GM21381 (cell line): ENCODE data around the gene CLEC2A.
"Not testable (repeated sequence)": the region's sequence is repeated elsewhere in the genome, so short reads cannot be mapped to it uniquely, and the experiment has no call there.

Experiments
- ATAC-seq: cut with Tn5 transposase; IDR thresholded peaks from one replicate; pipeline ENCODE4 v1.9.1; 2021; ENCODE audit warnings: mild to moderate bottlenecking, moderate library complexity; ENCODE audit not compliant: unreplicated experiment

CLEC2A gene

DNA sequence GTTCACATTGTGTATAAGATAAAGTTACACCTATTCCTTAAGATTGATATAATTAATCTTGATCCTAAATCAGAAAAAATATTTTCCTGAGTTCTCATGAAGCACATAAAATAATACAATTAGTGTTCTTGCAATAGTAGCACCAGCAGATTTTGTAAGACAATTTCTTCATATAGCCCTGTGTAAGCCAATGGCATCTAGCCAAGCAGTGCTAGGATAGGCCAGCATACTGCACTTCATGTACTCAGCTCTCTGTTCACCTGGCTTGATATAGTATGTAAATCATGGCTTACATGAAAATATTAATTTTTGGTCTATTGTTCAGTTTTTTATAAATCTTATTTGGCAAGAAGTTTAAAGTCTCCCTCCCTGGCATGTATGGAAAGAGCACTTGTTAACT lies 49.0 kb downstream of the CLEC2A start:
- ATAC-seq = no peak

DNA sequence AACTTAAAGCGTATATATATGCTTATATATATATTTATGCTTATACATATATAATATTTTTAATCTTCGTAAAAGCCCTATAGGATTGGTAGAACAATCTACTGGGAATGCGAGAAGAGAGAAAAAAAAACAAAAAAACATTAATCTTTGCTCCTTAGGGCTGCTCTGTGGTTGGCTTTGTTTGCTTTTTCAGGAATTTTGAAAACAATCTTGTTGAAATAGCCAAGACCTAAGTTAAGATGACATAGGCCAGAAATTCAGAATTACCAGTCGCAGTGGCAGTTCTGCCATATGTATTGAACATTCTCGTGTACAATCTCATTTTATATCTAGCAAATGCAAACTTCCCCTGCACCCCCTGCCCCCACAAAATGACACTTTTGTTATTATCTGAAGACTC lies 50.2 kb downstream of the CLEC2A start:
- no peak for ATAC-seq

DNA sequence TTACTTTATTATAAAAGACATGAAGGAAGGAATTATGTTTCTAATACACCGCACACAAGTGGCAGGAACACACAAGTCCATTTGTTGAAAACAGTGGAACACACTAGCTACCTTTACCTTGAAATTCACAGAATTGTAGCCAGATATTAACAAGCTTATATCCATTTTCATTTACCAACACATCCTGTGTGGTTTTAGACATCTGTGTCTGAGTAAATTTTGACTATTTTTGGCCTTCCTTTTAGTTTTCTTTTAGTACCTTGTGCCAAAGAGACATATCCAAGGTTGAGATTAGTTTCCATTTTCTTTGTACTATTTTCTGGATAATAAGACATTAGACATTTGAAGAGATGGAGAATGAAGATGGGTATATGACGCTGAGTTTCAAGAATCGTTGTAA lies 50.9 kb downstream of the CLEC2A start, which contains the start of gene KLRF2:
Gene KLRF2, plus strand, starts transcription at position 244 of the 400 bp plus-strand sequence. Its CDS starts 107 bp downstream, at position 351.
- ATAC-seq = no peak

DNA sequence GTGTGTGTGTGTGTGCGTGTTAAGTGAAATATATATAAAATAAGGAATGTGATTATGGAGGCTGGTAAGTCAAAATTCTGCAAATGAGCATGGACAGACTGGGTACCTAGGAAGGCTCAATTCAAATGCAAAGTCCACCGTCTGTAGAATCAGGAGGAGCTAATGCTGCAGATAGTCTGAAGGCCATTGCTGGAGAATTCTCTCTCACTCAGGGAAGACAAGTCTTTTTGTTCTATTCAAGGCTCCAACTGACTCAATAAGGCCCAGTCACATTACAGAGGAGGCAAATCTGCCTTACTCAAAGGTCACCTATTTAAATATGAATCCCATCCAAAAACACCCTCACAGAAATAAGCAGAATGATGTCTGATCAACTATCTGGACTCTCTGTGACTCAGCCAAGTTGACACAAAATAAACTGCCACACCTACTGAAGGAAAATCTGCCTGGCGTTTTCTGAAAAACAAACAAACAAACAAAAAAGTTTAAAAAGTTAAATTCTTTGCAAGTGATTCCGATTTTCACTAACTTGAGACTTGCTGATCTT lies 51.6 kb downstream of the CLEC2A start:
- no peak for ATAC-seq

DNA sequence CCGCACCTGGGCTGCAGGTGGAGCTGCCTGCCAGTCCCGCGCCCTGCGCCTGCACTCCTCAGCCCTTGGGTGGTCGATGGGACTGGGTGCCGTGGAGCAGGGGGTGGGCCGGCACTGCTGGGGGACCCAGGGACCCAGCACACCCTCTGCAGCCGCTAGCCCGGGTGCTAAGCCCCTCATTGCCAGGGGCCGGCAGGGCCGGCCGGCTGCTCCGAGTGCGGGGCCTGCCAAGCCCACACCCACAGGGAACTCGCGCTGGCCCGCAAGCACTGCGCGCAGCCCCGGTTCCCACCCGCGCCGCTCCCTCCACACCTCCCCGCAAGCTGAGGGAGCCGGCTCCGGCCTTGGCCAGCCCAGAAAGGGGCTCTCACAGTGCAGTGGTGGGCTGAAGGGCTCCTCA lies 56.0 kb downstream of the CLEC2A start:
- ATAC-seq = not testable (repeated sequence)

DNA sequence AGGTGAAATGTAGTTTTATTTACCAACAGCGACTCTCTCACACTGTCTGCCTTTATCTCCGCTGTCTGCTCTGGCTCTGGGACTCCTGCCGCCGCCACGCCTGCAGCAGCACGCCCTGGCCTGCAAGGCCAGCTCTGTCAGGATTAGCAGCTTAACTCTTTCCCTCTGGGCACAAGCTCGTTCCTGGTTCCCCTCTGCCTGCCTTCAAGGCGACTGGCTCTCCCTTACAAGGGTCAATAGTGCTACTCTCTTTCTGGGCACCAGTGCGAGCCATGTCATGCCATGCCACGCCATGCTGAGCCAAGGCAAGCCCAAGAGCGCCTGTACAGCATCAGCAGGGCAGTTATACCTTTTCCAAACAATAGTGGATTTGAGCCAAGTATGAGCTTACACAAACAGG lies 59.4 kb downstream of the CLEC2A start:
- ATAC-seq = no peak

DNA sequence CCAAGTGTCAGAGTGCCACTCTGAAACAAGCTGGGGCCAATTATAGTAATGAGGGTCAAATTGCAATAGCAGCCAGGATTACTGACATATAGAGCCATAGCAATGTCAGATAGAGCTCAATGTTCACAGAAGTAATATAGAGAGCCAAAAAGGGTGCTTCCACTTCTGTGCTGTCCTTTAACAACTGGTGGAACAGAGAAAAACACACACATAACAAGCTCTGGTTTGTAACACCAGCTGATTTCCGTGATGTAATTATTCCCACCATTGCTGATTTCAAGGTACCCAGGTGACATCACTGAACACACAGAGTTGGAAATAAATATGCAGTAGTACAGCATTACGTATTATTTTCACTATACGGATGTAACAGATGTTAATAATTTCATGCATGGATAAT lies 60.0 kb downstream of the CLEC2A start:
- no peak for ATAC-seq

DNA sequence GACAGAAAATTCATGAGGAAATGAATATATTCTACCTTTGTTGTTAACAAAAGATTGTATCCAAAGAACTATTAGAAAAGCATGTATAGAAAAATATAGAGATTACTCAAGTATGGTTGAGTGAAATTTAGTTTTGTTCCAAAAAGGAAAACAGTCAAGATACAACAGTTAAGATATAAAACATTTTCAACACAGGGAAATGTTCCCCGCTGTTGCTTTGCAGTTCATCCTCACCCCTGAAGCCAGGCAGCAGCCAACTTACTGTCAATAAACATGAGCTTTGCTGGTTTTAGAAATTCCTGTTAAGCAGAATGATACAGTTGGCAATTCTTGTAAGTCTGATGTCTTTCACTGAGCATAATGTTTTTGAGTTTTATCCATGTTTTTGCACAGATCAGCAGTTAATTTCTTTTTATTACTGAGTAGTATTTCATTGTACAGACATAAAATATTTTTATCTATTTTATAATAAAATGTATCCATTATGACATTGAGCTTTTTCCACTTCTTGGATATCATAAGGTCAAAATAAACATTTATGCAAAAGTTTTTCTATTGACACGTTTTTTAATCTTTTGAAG lies 61.8 kb downstream of the CLEC2A start:
- no peak for ATAC-seq

DNA sequence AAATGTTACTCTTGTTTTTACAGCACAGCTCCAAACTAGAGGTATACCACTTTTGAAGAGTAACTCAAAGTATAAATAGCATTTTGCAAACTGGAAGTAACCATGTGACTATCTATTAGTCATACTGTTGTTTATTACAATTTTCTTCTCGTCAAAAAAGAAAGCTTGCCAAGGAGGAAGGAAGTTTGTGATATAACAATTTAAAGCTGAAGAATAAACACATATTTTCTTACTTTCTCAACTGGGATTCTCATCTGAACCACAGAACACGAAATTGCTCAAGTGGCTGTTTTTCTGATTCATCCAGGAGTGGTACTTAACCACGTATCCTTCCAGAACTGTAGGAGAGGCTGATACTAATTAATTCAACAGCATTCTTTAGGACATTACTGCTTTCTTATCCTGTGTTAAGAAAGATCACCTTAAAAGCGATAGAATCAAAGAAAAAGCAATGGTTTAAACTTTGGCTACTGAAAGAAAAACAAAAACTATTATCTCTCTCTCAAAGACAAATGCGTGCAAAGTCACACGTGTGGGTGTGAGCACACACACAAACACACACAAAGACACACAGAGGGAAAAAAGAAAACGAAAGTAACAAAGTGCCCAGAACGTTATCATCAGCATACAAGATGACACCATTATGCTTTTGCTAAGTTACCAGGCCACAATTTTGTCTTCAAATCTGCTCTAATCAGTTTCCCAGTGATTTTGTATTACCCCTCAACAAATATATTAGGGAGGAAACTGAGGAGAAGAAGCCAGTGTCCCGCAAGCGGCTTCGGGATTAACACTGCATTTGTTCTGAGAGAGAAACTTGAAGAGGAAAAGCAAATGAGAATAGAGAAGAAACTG lies 62.6 kb downstream of the CLEC2A start, which contains the start of gene CLEC2B:
Gene CLEC2B, minus strand, starts transcription at position 48 of the 855 bp plus-strand sequence.
- peak; percentile 57 for ATAC-seq

DNA sequence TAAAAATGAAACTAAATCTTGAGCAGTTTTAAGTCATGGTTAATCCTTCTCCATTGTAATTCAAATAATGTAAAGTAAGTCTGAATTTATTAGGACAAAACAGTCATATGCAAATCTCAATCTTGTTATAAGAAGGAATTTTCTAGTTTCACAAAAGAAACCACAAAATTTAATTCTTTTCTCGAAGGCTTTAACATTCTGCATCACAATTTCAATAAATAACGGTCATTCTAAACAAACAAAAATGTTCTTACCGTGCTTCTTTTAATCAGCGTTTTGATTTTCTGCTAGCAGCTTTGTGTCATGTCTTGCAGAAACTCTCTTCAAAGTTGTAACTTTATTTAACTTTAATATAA lies 63.2 kb downstream of the CLEC2A start:
- ATAC-seq = no peak

DNA sequence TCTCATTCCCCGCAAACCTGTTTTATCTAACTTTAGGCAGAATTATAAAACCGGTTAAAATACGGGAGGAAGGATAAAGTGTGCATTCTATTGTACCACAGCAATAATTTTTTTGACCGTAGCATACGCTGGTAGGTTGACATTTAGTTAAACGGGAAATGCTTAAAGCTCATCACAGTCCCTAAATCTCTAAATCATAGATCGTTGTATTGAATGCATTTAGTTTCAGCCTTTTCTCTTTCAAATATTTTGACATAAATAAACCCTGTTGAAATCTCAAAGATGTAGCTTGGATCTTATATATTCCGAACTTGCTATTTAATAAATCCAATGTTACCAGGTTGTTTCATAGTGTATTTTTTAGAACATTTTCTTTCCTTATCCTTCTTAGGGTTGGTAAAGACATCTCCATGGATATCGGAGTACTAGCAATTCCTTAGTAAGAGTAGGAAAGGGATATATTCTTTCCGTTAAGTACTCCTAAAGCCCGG lies 63.8 kb downstream of the CLEC2A start:
- ATAC-seq = no peak

DNA sequence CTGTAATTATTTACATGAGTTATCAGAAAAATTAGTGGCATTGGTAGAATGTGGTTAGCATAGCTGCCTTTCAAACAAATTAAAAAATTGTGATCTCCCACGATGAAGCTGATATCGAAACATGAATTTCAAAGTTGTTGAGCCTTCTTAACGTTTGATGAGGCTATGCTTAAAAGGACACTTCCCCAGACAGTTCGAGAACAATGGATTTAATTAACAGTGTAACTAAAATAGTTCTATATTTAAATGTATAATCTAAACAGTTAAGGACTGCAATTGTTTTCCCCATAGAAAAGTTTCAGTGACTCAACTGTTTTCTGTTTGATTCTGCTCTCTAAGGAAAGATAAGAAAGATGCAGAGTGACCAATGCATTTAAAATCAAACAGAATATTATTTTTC lies 64.6 kb downstream of the CLEC2A start:
- ATAC-seq = no peak

DNA sequence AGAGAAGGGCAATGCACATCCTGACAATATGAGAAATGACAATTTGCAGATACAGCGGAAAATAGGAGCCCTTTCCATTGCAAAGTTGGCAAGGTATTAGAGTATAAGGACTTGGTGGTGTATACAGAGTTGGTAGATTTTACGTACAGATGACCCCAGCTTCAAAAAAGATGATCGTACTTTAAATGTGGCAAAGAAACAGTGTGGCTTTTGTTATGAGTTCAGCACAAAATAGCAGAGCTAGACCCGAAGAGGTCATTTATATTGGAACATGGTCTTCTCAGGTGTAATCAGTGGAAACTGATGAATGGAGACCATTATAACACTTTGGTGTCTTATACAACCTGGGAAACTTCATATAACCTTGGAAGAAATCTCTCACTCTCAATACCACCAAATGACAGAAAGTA lies 65.3 kb downstream of the CLEC2A start:
- ATAC-seq = no peak

DNA sequence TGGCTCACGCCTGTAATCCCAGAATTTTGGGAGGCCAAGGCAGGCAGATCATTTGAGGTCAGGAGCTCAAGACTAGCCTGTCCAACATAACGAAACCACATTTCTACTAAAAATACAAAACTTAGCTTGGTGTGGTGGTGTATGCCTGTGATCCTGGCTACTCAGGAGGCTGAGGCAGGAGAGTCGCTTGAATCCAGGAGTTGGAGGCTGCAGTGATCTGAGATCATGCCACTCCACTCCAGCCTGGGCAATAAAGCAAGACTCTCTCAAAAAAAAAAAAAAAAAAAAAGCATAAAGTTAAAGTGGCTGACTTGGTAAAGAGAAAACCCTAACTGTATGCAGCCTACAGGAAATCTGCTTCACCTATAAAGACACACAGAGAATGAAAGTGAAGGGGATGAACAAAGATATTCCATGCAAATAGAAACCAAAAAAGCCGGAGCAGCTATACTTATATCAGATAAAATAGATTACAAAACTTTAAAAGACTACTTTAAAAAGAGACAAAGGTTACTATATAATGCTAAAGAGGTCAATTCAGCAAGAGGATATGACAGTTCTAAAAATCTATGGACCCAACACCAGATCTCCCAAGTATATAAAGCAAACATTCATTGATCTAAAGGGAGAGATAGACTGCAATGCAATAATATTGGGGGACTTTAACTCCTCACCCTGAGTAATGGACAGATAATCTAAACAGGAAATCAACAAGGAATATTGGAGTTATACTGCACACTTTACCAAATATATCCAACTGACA lies 67.1 kb downstream of the CLEC2A start:
- ATAC-seq = no peak
